Measurements from ENCODE around the gene CHST11.

DNA sequence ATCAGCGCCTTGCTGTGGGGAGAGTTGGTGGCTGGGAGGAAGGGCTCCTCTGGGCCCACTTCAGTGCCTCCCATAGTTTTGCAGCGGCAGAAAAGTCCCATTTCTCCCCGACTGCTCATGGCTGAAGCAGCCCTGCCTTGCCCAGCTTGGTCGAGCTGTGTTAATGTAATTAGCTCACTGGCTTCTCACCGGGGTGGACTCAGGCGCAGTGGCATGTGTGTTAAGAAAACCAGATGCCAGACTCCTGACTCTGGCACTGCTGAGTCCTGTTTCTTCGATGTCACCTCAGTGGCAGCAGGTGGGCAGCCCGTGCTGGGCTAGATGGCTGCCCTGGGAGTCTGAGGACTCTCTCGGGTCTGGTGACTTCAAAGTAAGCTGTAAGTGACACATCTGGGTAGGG is 47.4 kb downstream of the CHST11 start:
- no peak for TF ChIP-seq POLR2AphosphoS5 (IDR thresholded peaks at IDR 0.05; ENCODE audit: borderline replicate concordance, low read depth, low read length)
- no peak for TF ChIP-seq EZH2 (IDR thresholded peaks at IDR 0.05)
- TF ChIP-seq FOXP2 (optimal IDR thresholded peaks at IDR 0.05; ENCODE audit: control extremely low read depth, extremely low read length, insufficient read depth): no peak
